NCI-H2196 (cell line): Measurements from ENCODE around the gene CMC1.

Experiments
- DNase-seq: peaks from one replicate; lab custom pipeline; 2025; ENCODE audit not compliant: unreplicated experiment; lab: John Stamatoyannopoulos, UW

The CMC1 gene

GRCh38 chr3:28349469-28350000, 108.1 kb downstream of the CMC1 start:
- DNase-seq: no peak
